ENCODE measurements around the gene VTI1A. TPM values are rescaled to one million over a fixed set of nuclear protein-coding genes. Genes with fewer than 3 reads are reported as not detected.

VTI1A gene
- total RNA-seq, 6 experiments from 2014 or later = 11.2 to 26.2 (median 12.3) TPM

DNA sequence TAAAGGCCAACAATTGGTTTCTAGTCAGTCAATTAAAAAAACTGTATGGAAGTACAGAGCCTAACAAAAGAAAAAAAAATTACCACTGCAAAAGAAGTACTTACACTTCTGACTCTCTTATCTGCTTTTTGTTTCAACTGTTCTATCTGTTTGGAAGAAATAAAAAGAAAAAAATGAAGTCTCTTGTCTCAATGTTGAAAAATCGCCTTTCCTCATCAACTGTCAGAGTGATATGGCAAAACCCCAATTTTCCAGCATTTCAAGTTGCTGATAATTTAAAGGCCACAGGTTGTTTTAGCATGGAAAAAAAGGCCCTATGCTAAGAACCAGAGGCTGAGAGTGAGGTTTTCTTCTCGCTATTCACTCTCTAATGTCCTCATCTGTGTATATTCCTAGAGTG, 13.9 kb upstream of the VTI1A start:
- 93% methylated on average over 2 of the region's 2 CpGs for whole genome bisulfite sequencing (ENCODE audit: insufficient coverage, low coverage, low lambda C conversion rate, missing lambda C conversion rate)
- no peak overlapping the region for H3K27ac ChIP-seq
- no peaks in the 10 kb centered on the region for H3K9me3 ChIP-seq
- H3K36me3 ChIP-seq = peaks cover 0 to 61% (median 5%) of the 10 kb centered on the region in 4 donors
- H3K4me1 ChIP-seq = no peaks in the 10 kb centered on the region
- TF ChIP-seq, protein P1, sequence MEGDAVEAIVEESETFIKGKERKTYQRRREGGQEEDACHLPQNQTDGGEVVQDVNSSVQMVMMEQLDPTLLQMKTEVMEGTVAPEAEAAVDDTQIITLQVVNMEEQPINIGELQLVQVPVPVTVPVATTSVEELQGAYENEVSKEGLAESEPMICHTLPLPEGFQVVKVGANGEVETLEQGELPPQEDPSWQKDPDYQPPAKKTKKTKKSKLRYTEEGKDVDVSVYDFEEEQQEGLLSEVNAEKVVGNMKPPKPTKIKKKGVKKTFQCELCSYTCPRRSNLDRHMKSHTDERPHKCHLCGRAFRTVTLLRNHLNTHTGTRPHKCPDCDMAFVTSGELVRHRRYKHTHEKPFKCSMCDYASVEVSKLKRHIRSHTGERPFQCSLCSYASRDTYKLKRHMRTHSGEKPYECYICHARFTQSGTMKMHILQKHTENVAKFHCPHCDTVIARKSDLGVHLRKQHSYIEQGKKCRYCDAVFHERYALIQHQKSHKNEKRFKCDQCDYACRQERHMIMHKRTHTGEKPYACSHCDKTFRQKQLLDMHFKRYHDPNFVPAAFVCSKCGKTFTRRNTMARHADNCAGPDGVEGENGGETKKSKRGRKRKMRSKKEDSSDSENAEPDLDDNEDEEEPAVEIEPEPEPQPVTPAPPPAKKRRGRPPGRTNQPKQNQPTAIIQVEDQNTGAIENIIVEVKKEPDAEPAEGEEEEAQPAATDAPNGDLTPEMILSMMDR (IDR thresholded peaks at IDR 0.05) = no peak
- TF ChIP-seq POLR2A (IDR thresholded peaks at IDR 0.05) = no peak
- no peak for DNase-seq
- no peaks in the 10 kb centered on the region for H3K27me3 ChIP-seq
- intact Hi-C loops (cut with DNase I) = no loop called here
- ATAC-seq = no peak
- no peak overlapping the region for H3K4me3 ChIP-seq

DNA sequence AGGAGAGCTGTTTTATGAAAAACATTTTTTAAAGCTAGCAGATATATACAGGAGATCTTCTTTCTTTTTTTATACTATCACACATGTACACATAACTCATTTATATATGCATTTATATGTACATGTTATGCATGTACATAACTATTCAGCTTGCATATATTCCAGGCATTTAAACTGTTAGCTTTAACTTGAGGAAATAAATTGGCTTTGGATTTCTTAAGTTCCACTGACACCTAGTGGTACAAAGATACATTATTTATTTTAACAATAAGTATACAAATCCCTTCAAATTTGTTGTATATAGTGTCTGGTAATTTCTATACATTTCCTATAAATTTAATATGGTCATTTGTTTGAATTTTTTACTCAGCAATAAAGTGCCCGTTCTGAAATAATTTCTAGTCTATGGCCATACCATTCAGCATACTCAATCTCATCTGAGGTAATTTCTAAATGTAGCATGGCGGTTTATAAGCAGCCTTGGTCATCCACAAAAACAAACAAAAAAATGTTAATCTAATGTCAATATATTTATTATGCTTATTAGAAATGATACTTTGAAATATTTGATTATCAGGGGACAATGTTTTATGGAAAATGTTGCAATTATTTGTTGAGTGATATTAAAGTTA, 11.9 kb upstream of the VTI1A start:
- H3K27ac ChIP-seq = no peak overlapping the region
- 72% methylated on average over 2 of the region's 2 CpGs for WGBS (ENCODE audit: insufficient coverage, low coverage, low lambda C conversion rate, missing lambda C conversion rate)
- no peak overlapping the region for H3K4me3 ChIP-seq
- TF ChIP-seq, protein P1 (IDR thresholded peaks at IDR 0.05) = peak; percentile 53 to 65 (median 56)
- no peak for TF ChIP-seq POLR2A (IDR thresholded peaks at IDR 0.05)
- intact Hi-C loops (cut with DNase I) = no loop called here
- ATAC-seq = peak; percentile 43 to 69 (median 64)
- H3K27me3 ChIP-seq = no peaks in the 10 kb centered on the region
- H3K36me3 ChIP-seq = peaks cover 0 to 68% (median 5%) of the 10 kb centered on the region in 4 donors
- no peaks in the 10 kb centered on the region for H3K9me3 ChIP-seq
- no peaks in the 10 kb centered on the region for H3K4me1 ChIP-seq
- DNase-seq = no peak

DNA sequence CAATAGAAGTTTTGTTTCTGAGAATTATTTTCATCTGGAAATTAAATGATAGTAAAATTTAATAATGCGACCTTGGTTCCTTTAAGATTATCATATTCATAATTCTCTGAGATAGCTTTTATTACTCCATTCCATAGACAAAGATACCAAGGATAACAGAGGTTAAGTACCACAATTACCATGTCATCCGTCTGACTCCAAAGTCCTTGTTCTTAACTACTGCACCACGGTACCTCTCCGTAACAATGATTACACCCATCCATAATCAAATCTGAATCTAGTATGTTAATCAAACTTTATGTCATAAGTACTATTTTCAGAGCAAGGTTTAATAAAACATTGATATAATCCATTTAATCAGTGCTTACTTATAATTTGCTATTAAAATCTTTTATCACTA, 8.7 kb upstream of the VTI1A start:
- Histone ChIP-seq H3K4me3 (no peak overlapping the region), H3K27me3 (no peaks in the 10 kb centered on the region), H3K36me3 (peaks cover 0 to 66% (median 7%) of the 10 kb centered on the region in 4 donors), H3K4me1 (no peaks in the 10 kb centered on the region), H3K9me3 (no peaks in the 10 kb centered on the region), H3K27ac (no peak overlapping the region)
- intact Hi-C loops (cut with DNase I) = no loop called here
- ATAC-seq = no peak
- 85% methylated on average over 4 of the region's 4 CpGs for WGBS (ENCODE audit: insufficient coverage, low coverage, low lambda C conversion rate, missing lambda C conversion rate)
- no peak for TF ChIP-seq POLR2A (IDR thresholded peaks at IDR 0.05)
- TF ChIP-seq, protein P1 (IDR thresholded peaks at IDR 0.05) = no peak
- no peak for DNase-seq

DNA sequence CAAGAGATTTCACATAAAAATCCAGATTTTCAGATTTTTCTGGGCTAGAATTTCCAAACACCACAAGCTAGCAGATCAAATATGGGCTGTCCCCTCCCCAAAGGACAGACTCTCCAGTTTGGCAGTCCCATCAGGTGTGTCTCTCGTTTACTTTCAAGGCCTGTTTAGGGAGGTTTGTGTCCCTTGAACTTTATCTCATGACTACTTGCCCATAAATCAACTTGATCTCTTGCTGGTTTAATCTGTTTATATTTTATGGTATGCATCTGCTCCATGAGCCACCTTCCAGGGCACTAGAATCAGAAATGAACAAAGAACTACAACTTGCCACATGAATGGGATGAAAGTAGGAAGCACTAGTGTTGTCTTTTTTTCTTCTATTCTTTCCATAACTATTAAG, 5.5 kb upstream of the VTI1A start:
- Histone ChIP-seq H3K4me1 (peaks cover 0 to 6% (median 3%) of the 10 kb centered on the region in 4 donors), H3K9me3 (no peaks in the 10 kb centered on the region), H3K27me3 (no peaks in the 10 kb centered on the region), H3K27ac (no peak overlapping the region), H3K36me3 (peaks cover 0 to 60% (median 7%) of the 10 kb centered on the region in 4 donors), H3K4me3 (no peak overlapping the region)
- WGBS (ENCODE audit: insufficient coverage, low coverage, low lambda C conversion rate, missing lambda C conversion rate) = 75% methylated on average over 1 of the region's 1 CpG
- DNase-seq (no peak), ATAC-seq (no peak)
- intact Hi-C loops (cut with DNase I) = no loop called here
- TF ChIP-seq, protein P1 (IDR thresholded peaks at IDR 0.05) = no peak
- TF ChIP-seq POLR2A (IDR thresholded peaks at IDR 0.05) = no peak
